Esophagus (tissue), 2 donors: ENCODE data around the gene PSEN1. TPM values are rescaled to one million over a fixed set of nuclear protein-coding genes. Genes with fewer than 3 reads are reported as not detected.

ENCODE experiments used
- H3K27ac ChIP-seq, 2 donors: one replicate each; pipeline ENCODE4 v1.5.1; 2013; ENCODE audit warnings: low read depth in 2 of 2, mild to moderate bottlenecking in 2 of 2, inconsistent platforms in 1 of 2, low read length in 1 of 2, moderate library complexity in 1 of 2
- H3K27me3 ChIP-seq, 2 donors: one replicate each; pipeline ENCODE4 v1.6.1; 2013; ENCODE audit warnings: low read length in 2 of 2, control low read depth in 1 of 2, mild to moderate bottlenecking in 1 of 2; ENCODE audit not compliant: insufficient read depth in 2 of 2, control insufficient read depth in 1 of 2
- H3K36me3 ChIP-seq, 2 donors: one replicate each; pipeline ENCODE4 v1.6.1; 2013; ENCODE audit warnings: low read length in 1 of 2; ENCODE audit not compliant: control insufficient read depth in 2 of 2, insufficient read depth in 2 of 2
- H3K4me1 ChIP-seq, 2 donors: one replicate each; pipeline ENCODE4 v1.6.1; 2013; ENCODE audit warnings: low read length in 1 of 2; ENCODE audit not compliant: control insufficient read depth in 2 of 2, insufficient read depth in 2 of 2
- H3K4me3 ChIP-seq, 2 donors: one replicate each; pipeline ENCODE4 v1.5.1; 2013; ENCODE audit warnings: low read length in 2 of 2, mild to moderate bottlenecking in 2 of 2, low read depth in 1 of 2, moderate library complexity in 1 of 2
- H3K9me3 ChIP-seq, 2 donors: one replicate each; pipeline ENCODE4 v1.6.1; 2013; ENCODE audit warnings: mild to moderate bottlenecking in 2 of 2, low read depth in 1 of 2, low read length in 1 of 2, moderate library complexity in 1 of 2; ENCODE audit not compliant: control insufficient read depth in 2 of 2, insufficient read depth in 1 of 2
- WGBS, 2 donors: extraction: QIAGEN DNeasy Blood & Tissue Kit; methylation state at CpG; one replicate each; pipeline ENCODE4 v1.1.7; 2013; 5-methylcytosine and 5-hydroxymethylcytosine counted together
- polyA plus RNA-seq, 2 donors: library from polyadenylated mRNA; stranded (reverse); fragments of 200-250 nt; gene quantifications; one replicate each; pipeline ENCODE4 v1.2.3, GENCODE V29; 2013
- donor health status: healthy with polysubstance abuse.
- donor health status: Bipolar disorder and iron deficiency.

The PSEN1 gene
- polyA plus RNA-seq, 2 donors, result 21.1 to 23.3 TPM

DNA sequence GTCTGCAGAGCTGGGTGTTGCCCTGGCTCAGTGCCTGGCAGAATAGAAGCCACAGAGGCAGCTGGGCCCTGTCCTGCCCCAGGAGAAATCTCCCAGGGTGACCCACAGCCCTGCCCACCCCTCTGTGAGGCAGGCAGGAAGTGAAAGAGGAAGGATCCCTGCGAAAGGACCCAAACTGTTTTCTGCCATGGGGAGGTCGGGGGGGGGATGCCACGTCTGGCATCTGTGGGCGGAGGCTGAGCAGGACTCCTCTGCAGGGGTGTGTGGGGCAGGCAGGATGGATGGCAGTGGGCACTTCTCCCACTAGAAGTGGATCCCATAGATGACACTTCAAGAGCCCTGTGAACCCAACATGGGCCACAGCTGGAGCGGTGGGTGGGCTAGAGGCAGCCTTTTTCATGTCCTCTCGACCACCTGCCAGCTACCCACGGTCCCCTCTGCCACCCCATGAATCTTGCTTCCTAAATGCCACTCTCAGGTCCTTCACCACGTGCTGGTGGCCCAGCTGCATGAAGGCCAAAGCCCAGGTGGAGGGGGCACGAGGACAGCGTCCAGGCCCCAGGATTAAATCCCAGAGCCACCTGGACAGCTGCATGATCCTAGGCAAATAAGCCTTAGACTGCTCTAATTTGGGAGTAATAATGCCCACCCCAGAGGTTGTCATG, 104.6 kb downstream of the PSEN1 start:
- 73 to 77% methylated on average over 10 of the region's 10 CpGs for WGBS, 2 donors
- no peak overlapping the region for H3K4me3 ChIP-seq
- H3K36me3 ChIP-seq, result no peaks in the 10 kb centered on the region
- H3K27me3 ChIP-seq, result peaks cover 0 to 5% of the 10 kb centered on the region in 2 donors
- no peak overlapping the region for H3K27ac ChIP-seq
- H3K4me1 ChIP-seq, result peaks cover 22 to 34% of the 10 kb centered on the region in 2 donors
- H3K9me3 ChIP-seq, result no peaks in the 10 kb centered on the region

DNA sequence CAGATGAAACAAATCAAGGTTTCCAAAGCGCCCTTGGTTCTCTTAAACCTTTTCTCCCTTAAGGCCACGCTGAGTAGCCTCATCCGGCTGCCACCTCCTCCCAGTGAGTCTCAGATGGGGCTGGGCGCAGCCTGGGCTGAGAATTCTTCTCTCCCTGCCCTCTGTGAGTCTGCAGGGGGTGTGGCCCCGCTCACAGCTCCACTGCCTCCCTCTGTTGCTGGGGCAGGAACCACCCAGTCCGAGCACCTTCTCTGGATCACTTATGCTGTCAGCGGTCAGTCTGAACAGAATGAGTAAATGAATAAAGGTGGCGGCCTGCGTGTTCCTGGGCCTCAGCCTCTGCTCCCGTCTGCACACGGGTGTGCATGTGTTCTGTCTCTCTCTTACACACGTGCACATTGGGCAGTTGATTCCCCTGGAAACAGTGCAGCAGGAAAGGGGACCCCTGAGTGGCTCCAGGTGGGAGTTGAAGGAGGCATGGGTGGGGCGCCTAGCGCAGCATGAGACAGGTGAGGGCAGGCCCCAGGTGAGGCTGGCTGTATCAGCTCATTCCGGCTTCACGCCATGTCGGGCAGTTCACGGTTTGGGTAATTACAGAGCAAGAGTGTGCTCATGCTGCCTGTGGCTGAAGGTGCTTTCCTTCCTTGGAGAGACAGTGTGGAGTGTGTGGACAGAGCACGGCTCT, 105.3 kb downstream of the PSEN1 start:
- Histone ChIP-seq H3K36me3 (no peaks in the 10 kb centered on the region), H3K27me3 (peaks cover 0 to 5% of the 10 kb centered on the region in 2 donors), H3K4me3 (no peak overlapping the region), H3K4me1 (peaks cover 22 to 35% of the 10 kb centered on the region in 2 donors), H3K9me3 (no peaks in the 10 kb centered on the region), H3K27ac (peak overlapping the region; percentile 42 to 72)
- WGBS, 2 donors, result 65 to 74% methylated on average over 19 of the region's 19 CpGs

DNA sequence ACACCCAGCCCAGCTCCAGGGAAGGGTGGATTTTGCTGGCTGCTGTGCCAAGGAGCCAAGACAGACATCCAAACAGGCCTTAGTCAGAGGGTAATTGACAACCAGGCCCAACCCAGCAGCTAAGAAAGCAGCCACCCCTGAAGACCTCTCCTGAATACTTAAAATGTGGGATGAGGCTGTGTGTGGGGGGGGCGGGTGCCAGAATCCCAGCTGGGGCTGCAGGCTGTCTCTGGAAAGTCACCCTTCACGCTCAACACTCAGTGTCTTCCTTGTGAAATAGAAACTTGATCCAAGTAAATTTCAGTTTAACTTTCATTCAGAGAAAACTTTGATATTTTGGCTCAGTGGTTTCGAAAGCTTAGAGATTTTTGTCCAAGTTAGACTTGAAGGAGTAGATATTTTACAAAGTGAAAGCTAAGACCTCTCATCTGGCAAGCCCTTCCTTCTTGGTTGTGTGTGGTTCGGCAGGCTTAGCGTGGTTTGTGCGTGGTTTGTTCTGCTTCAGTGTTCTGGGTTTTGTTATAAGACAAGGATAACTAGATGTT, 106.1 kb downstream of the PSEN1 start:
- no peaks in the 10 kb centered on the region for H3K36me3 ChIP-seq
- H3K4me3 ChIP-seq, result no peak overlapping the region
- peaks cover 0 to 3% of the 10 kb centered on the region in 2 donors for H3K27me3 ChIP-seq
- H3K9me3 ChIP-seq, result no peaks in the 10 kb centered on the region
- peaks cover 21 to 29% of the 10 kb centered on the region in 2 donors for H3K4me1 ChIP-seq
- WGBS, 2 donors, result 68 to 69% methylated on average over 6 of the region's 6 CpGs
- peak overlapping the region; percentile 42 to 72 for H3K27ac ChIP-seq

DNA sequence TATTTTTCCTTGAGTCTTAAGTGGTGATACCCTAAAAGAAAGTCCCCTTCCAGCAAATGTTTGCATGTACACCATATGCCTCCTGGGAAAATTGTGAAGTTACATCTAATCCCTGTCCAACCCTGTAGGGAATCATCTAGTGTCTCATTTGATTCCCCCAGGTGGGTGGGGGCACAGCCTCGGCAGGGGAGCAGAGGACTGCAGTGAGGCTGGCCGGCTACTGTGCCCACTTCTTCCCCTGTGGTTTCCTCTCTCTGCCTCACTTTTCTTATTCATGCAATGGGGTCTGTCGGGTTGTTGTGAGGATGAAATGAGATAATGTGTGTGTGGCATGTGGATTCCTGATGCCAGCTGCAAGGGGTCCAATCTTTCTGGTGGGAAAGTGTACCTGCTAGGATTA, 107.0 kb downstream of the PSEN1 start:
- H3K4me1 ChIP-seq, result peaks cover 15 to 25% of the 10 kb centered on the region in 2 donors
- H3K27ac ChIP-seq, result no peak overlapping the region
- H3K9me3 ChIP-seq, result no peaks in the 10 kb centered on the region

DNA sequence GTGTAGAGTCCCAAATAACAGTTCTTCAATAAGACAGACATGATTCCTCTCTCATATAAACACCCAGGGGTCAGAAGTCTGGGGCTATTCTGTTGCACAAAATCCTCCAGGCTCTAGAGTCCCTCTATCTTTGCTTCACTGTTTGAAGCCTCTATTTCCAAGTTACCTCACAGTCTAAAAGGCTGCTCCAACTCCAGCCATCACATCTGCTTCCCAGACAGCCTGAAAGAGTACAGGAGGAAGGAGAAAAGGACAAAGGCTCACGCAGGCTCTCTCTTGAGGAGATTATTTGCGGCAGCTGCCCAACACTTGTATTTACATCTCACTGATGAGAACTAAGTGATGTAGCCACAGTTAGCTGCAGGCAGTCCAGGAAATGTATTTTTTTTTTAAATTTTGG, 107.4 kb downstream of the PSEN1 start:
- peaks cover 15 to 24% of the 10 kb centered on the region in 2 donors for H3K4me1 ChIP-seq
- H3K27ac ChIP-seq, result no peak overlapping the region
- H3K36me3 ChIP-seq, result no peaks in the 10 kb centered on the region
- 90 to 99% methylated on average over 2 of the region's 2 CpGs for WGBS, 2 donors
- no peaks in the 10 kb centered on the region for H3K27me3 ChIP-seq
- H3K9me3 ChIP-seq, result no peaks in the 10 kb centered on the region
- no peak overlapping the region for H3K4me3 ChIP-seq

More for the DNA sequence above, 107.0 kb downstream of the PSEN1 start:
- Histone ChIP-seq H3K27me3 (no peaks in the 10 kb centered on the region), H3K36me3 (no peaks in the 10 kb centered on the region), H3K4me3 (no peak overlapping the region)
- 77 to 83% methylated on average over 3 of the region's 3 CpGs for WGBS, 2 donors

DNA sequence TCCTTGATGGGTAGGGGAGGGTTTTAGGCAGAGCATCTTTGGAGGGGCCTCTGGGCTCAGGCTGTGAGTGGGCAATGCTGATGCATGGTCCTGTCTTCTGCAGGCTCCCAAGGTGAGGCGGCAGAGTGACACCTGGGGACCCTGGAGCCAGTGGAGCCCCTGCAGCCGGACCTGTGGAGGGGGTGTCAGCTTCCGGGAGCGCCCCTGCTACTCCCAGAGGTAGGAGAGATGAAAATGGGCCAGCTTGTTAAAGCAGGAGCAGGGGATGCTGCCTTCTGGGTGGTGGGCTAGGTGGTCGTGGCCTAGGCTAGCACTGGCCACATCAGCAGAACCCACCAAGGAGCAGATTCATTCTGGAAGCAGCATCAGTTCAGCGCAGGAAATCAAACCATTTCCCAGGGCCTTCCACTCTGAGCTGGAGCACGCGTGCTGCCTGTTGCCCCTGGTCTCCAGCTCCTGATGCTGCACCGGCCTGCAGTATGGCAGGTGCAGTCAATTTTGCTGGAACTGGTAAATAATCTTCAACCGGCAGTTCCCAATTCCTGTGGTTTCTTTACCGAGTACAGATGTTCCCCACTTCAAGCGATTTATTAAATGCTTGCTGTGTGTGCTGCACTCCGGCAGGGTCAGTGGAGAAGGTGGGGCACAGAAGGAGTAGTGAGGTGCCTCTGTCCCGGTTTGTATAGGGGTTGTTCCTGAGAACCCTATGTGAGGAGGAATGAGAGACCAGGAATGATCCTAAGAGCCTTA, 108.4 kb downstream of the PSEN1 start:
- no peak overlapping the region for H3K4me3 ChIP-seq
- no peaks in the 10 kb centered on the region for H3K9me3 ChIP-seq
- peaks cover 10 to 17% of the 10 kb centered on the region in 2 donors for H3K4me1 ChIP-seq
- H3K27ac ChIP-seq, result no peak overlapping the region
- no peaks in the 10 kb centered on the region for H3K27me3 ChIP-seq
- H3K36me3 ChIP-seq, result no peaks in the 10 kb centered on the region
- WGBS, 2 donors, result 86 to 88% methylated on average over 14 of the region's 14 CpGs

DNA sequence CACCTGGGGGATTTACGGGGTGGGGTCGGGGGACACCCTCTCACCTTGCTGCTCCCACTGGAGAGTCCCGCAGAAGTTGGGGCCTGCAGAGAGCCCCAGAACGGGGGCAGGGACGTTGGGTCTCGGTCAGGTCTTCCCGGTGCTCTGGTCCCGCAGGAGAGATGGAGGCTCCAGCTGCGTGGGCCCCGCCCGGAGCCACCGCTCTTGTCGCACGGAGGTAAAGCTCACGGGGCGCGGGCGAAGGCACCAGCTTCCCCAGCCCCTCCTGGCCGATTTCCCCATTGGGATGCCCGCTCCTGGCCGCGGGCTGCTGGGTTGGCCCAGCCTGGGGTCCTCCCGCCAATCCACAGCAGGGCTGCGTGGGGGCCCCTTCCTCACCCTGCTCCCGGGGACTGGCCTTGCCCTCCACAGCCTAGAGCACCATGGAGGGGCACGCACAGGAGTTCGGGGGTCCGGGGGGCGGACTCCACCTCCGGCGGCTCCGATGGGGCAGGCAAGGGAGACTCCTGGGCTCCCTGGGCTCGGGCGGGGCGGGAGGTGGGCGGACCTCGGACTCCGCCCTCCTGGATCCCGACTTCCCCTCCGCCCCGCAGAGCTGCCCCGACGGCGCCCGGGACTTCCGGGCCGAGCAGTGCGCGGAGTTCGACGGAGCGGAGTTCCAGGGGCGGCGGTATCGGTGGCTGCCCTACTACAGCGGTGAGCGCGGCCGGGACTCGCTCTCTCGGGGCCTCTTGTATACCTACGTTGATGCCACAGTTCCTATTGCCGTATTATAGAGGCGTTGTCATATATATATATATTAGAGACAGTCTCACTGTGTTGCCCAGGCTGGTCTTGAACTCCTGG, 109.4 kb downstream of the PSEN1 start:
- no peaks in the 10 kb centered on the region for H3K9me3 ChIP-seq
- peak overlapping the region; percentile 45 to 58 for H3K4me3 ChIP-seq
- H3K36me3 ChIP-seq, result no peaks in the 10 kb centered on the region
- no peaks in the 10 kb centered on the region for H3K27me3 ChIP-seq
- peaks cover 9 to 13% of the 10 kb centered on the region in 2 donors for H3K4me1 ChIP-seq
- no peak overlapping the region for H3K27ac ChIP-seq
- WGBS, 2 donors, result 12 to 20% methylated on average over 60 to 64 of the region's 64 CpGs

DNA sequence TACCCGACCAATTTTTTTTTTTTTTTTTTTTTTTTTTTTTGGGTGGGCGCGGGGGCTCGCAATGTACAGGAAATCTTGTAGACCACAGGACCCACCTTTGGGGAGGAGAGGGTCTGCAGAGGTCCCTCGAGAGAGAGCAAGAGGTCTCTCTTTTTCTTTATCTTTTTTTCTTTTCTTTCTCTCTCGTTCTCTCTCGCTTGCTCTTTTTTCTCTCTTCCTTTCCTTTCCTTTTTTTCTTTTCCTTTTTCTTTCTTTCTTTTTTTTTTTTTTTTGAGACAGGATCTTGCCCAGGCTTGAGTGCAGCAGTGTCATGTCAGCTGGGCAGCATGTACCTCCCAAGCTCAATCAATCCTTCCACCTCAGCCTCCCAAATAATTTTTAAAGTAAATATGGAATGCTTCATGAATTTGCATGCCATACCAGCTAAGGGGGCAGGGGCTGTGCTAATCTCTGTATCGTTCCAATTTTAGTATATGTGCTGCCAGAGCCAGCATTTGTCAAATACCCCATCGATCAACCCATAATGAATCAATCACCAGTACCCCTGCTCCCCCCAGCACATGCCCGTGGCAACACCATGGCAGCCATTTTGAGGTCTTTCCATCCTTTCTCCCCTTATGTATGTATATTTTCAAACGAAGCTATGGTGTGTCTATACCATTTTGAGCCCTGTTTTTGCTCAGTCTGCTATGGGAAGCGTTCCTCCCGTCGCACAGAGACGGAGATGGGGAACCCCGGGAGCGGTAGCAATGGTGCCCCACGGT, 110.3 kb downstream of the PSEN1 start:
- no peak overlapping the region for H3K27ac ChIP-seq

More for the DNA sequence above, 110.3 kb downstream of the PSEN1 start:
- Histone ChIP-seq H3K4me1 (peaks cover 9 to 10% of the 10 kb centered on the region in 2 donors), H3K4me3 (peak overlapping the region in 1 of 2 donors; percentile 45), H3K9me3 (no peaks in the 10 kb centered on the region), H3K36me3 (no peaks in the 10 kb centered on the region), H3K27me3 (no peaks in the 10 kb centered on the region)
- whole genome bisulfite sequencing, 2 donors, result 68 to 72% methylated on average over 16 to 18 of the region's 18 CpGs
